Tibial artery (tissue), 4 donors: ENCODE results near the gene PSENEN.

Experiments
- DNase-seq, 2 donors: peaks; one replicate each; pipeline ENCODE4 v3.0.0-alpha.2; 2019
- H3K27ac ChIP-seq, 2 donors: fragments of 200-600 bp; sonication (generic) in 1 of 2; 1 replicate in 1 of 2; 2 replicates in 1 of 2; pipeline ENCODE4 v1.5.1; 2018 to 2019; ENCODE audit warnings: mild to moderate bottlenecking in 1 of 2
- H3K27me3 ChIP-seq, 2 donors: fragments of 200-600 bp; sonication (generic) in 1 of 2; one replicate each; pipeline versions ENCODE4 v1.5.1 to v1.6.0; 2016 to 2019
- H3K36me3 ChIP-seq, 3 donors: fragments of 200-600 bp; sonication (generic) in 2 of 3; one replicate each; pipeline ENCODE4 v1.5.1; 2016 to 2019; ENCODE audit warnings: mild to moderate bottlenecking in 2 of 3
- H3K4me1 ChIP-seq, 4 donors: fragments of 200-600 bp; sonication (generic) in 2 of 4; 1 replicate in 3 of 4; 2 replicates in 1 of 4; pipeline ENCODE4 v1.5.1; 2016 to 2019
- H3K4me3 ChIP-seq, 2 donors: fragments of 200-600 bp; sonication (generic) in 1 of 2; 1 replicate in 1 of 2; 2 replicates in 1 of 2; pipeline ENCODE4 v1.5.1; 2018 to 2019; ENCODE audit warnings: mild to moderate bottlenecking in 2 of 2
- H3K9me3 ChIP-seq, 3 donors: fragments of 200-600 bp; sonication (generic) in 1 of 3; one replicate each; pipeline ENCODE4 v1.5.1; 2016 to 2019
- CTCF ChIP-seq, 2 experiments: fragments of 200-600 bp in 1 of 2; fragments of 450-650 bp in 1 of 2; IDR thresholded peaks; one replicate each; pipeline ENCODE4 v1.5.1; 2017 to 2019; ENCODE audit warnings: antibody characterized with exemption in 2 of 2, mild to moderate bottlenecking in 1 of 2, moderate library complexity in 1 of 2
- intact Hi-C: fragments of 100-400 bp; cut with DNase I; formaldehyde crosslinking; loops from one replicate; pipeline ENCODE4 v1.15.0; 2023; ENCODE audit warnings: low total_unique reads

Gene PSENEN

GRCh38 chr19:35745328-35746086, at the start of gene PSENEN, which contains the start of gene U2AF1L4:
Gene PSENEN, plus strand, starts transcription at chr19:35745651. Its CDS starts 280 bp downstream, at chr19:35745931.
Gene U2AF1L4, minus strand, starts transcription at chr19:35745418. Its CDS starts 27 bp downstream, at chr19:35745391.
- Histone ChIP-seq H3K27me3 (no peaks in the 10 kb centered on the region), H3K4me1 (peaks cover 0 to 58% (median 43%) of the 10 kb centered on the region in 4 donors), H3K4me3 (peak within 1 kb of the TSS; percentile 80 to 96), H3K36me3 (peaks cover 0 to 7% (median 0%) of the 10 kb centered on the region in 3 donors), H3K9me3 (no peaks in the 10 kb centered on the region), H3K27ac (peak within 1 kb of the TSS; percentile 98 to 99)
- intact Hi-C loops, result no loop called here
- no peak for TF ChIP-seq CTCF (IDR thresholded peaks at IDR 0.05)
- peak; percentile 98 to 99 for DNase-seq

GRCh38 chr19:35695895-35696422, 49.5 kb upstream of the PSENEN start:
- TF ChIP-seq CTCF (IDR thresholded peaks at IDR 0.05), result no peak
- Histone ChIP-seq H3K4me1 (no peaks in the 10 kb centered on the region), H3K27ac (no peak overlapping the region), H3K27me3 (peaks cover 0 to 5% of the 10 kb centered on the region in 2 donors), H3K4me3 (no peak overlapping the region), H3K9me3 (no peaks in the 10 kb centered on the region), H3K36me3 (no peaks in the 10 kb centered on the region)
- DNase-seq, result no peak
- intact Hi-C loops, result no loop called here

- no peak for TF ChIP-seq CTCF (IDR thresholded peaks at IDR 0.05)
- no peak overlapping the region for H3K4me3 ChIP-seq
- no peaks in the 10 kb centered on the region for H3K36me3 ChIP-seq
- no peak for DNase-seq
- H3K9me3 ChIP-seq, result no peaks in the 10 kb centered on the region
- peaks cover 0 to 3% (median 1%) of the 10 kb centered on the region in 4 donors for H3K4me1 ChIP-seq
- intact Hi-C loops, result no loop called here
- H3K27ac ChIP-seq, result no peak overlapping the region
- H3K27me3 ChIP-seq, result peaks cover 0 to 5% of the 10 kb centered on the region in 2 donors
Observed at GRCh38 chr19:35696835-35697234, 48.6 kb upstream of the PSENEN start.

GRCh38 chr19:35702223-35703012, 43.0 kb upstream of the PSENEN start:
- TF ChIP-seq CTCF (IDR thresholded peaks at IDR 0.05), result peak in 1 of 2 experiments; percentile 9
- Histone ChIP-seq H3K27ac (peak overlapping the region in 1 of 2 donors; percentile 25), H3K4me1 (peaks cover 0 to 15% (median 11%) of the 10 kb centered on the region in 4 donors), H3K4me3 (peak overlapping the region; percentile 55 to 59), H3K36me3 (no peaks in the 10 kb centered on the region), H3K27me3 (peaks cover 0 to 13% of the 10 kb centered on the region in 2 donors), H3K9me3 (no peaks in the 10 kb centered on the region)
- peak; percentile 94 to 95 for DNase-seq
- intact Hi-C loops, result no loop called here

GRCh38 chr19:35703343-35703742, 42.1 kb upstream of the PSENEN start:
- Histone ChIP-seq H3K27ac (no peak overlapping the region), H3K36me3 (no peaks in the 10 kb centered on the region), H3K27me3 (peaks cover 0 to 12% of the 10 kb centered on the region in 2 donors), H3K4me1 (peaks cover 0 to 15% (median 11%) of the 10 kb centered on the region in 4 donors), H3K4me3 (no peak overlapping the region), H3K9me3 (no peaks in the 10 kb centered on the region)
- intact Hi-C loops, result no loop called here
- no peak for DNase-seq
- no peak for TF ChIP-seq CTCF (IDR thresholded peaks at IDR 0.05)
